SJCRH30 (cell line): Measurements from ENCODE around the gene CA12. TPM values are rescaled to one million over a fixed set of nuclear protein-coding genes. Genes with fewer than 3 reads are reported as not detected.
"Not testable (repeated sequence)": the region's sequence is repeated elsewhere in the genome, so short reads cannot be mapped to it uniquely, and the experiment has no call there.

Source experiments
- DNase-seq, 2 experiments: peaks; one replicate each; pipeline ENCODE4 v3.0.0-alpha.2; 2015 to 2020
- H3K27ac ChIP-seq: fragments of 250-450 bp; sonication (Bioruptor Pico); 2 replicates; pipeline ENCODE4 v1.5.1; 2020; ENCODE audit warnings: mild to moderate bottlenecking, moderate library complexity
- H3K27me3 ChIP-seq: fragments of 250-450 bp; sonication (Bioruptor Pico); 2 replicates; pipeline ENCODE4 v1.5.1; 2020; ENCODE audit warnings: mild to moderate bottlenecking, moderate library complexity
- H3K36me3 ChIP-seq: fragments of 250-450 bp; sonication (Bioruptor Pico); 2 replicates; pipeline ENCODE4 v1.5.1; 2020; ENCODE audit warnings: mild to moderate bottlenecking, moderate library complexity
- H3K4me1 ChIP-seq: fragments of 250-450 bp; sonication (Bioruptor Pico); 2 replicates; pipeline ENCODE4 v1.5.1; 2020; ENCODE audit warnings: mild to moderate bottlenecking, moderate library complexity
- H3K4me3 ChIP-seq: fragments of 250-450 bp; sonication (Bioruptor Pico); 2 replicates; pipeline ENCODE4 v1.5.1; 2020; ENCODE audit warnings: mild to moderate bottlenecking, moderate library complexity
- H3K9me3 ChIP-seq: fragments of 250-450 bp; sonication (Bioruptor Pico); replicated peaks from 2 replicates; pipeline ENCODE4 v1.5.1; 2020; ENCODE audit warnings: mild to moderate bottlenecking, moderate library complexity
- total RNA-seq: library from RNA; depleted of rRNA; stranded (reverse); fragments of >200 nt; shearing (Covaris generic); gene quantifications from 2 replicates; pipeline ENCODE4 v1.2.3, GENCODE V29; 2014

CA12 gene
- total RNA-seq, 1 experiment from 2014 or later: 0.57 TPM

GRCh38 chr15:63332367-63333124 is 49.1 kb downstream of the CA12 start:
- DNase-seq: no peak
- Histone ChIP-seq H3K4me1 (peaks cover 16% of the 10 kb centered on the region; the same call in 1 of the 2 replicates), H3K9me3 (no peaks in the 10 kb centered on the region), H3K36me3 (no peaks in the 10 kb centered on the region), H3K27me3 (no peaks in the 10 kb centered on the region), H3K27ac (no peak overlapping the region), H3K4me3 (no peak overlapping the region)

- Histone ChIP-seq H3K27me3 (no peaks in the 10 kb centered on the region), H3K36me3 (no peaks in the 10 kb centered on the region), H3K4me3 (no peak overlapping the region), H3K27ac (no peak overlapping the region), H3K9me3 (no peaks in the 10 kb centered on the region), H3K4me1 (peaks cover 16% of the 10 kb centered on the region; the same call in 1 of the 2 replicates)
- DNase-seq: no peak
These were observed 50.2 kb downstream of the CA12 start for GRCh38 chr15:63331456-63331855.

GRCh38 chr15:63330926-63331325 is 50.7 kb downstream of the CA12 start:
- no peak for DNase-seq
- Histone ChIP-seq H3K4me3 (no peak overlapping the region), H3K27ac (no peak overlapping the region), H3K9me3 (no peaks in the 10 kb centered on the region), H3K36me3 (no peaks in the 10 kb centered on the region), H3K4me1 (peaks cover 16% of the 10 kb centered on the region; the same call in 1 of the 2 replicates), H3K27me3 (no peaks in the 10 kb centered on the region)

GRCh38 chr15:63329567-63330350 is 51.9 kb downstream of the CA12 start:
- DNase-seq: peak; percentile 74 to 77
- Histone ChIP-seq H3K4me3 (no peak overlapping the region), H3K27ac (no peak overlapping the region), H3K4me1 (peaks cover 16% of the 10 kb centered on the region; the same call in 1 of the 2 replicates), H3K9me3 (no peaks in the 10 kb centered on the region), H3K36me3 (no peaks in the 10 kb centered on the region), H3K27me3 (no peaks in the 10 kb centered on the region)

- no peaks in the 10 kb centered on the region for H3K27me3 ChIP-seq
- no peak overlapping the region for H3K27ac ChIP-seq
- DNase-seq: no peak
- no peaks in the 10 kb centered on the region for H3K36me3 ChIP-seq
- no peaks in the 10 kb centered on the region for H3K9me3 ChIP-seq
- H3K4me3 ChIP-seq: no peak overlapping the region
- peaks cover 16% of the 10 kb centered on the region; the same call in 1 of the 2 replicates for H3K4me1 ChIP-seq
These were observed 53.8 kb downstream of the CA12 start for GRCh38 chr15:63327648-63328421.

GRCh38 chr15:63324770-63325169 is 56.9 kb downstream of the CA12 start:
- no peaks in the 10 kb centered on the region for H3K36me3 ChIP-seq
- H3K27ac ChIP-seq: no peak overlapping the region
- DNase-seq: no peak
- peaks cover 4% of the 10 kb centered on the region; the same call in 1 of the 2 replicates for H3K4me1 ChIP-seq
- no peaks in the 10 kb centered on the region for H3K27me3 ChIP-seq
- H3K4me3 ChIP-seq: no peak overlapping the region
- no peaks in the 10 kb centered on the region for H3K9me3 ChIP-seq

GRCh38 chr15:63323798-63324563 is 57.7 kb downstream of the CA12 start:
- H3K27me3 ChIP-seq: no peaks in the 10 kb centered on the region
- no peaks in the 10 kb centered on the region for H3K4me1 ChIP-seq
- no peak overlapping the region for H3K27ac ChIP-seq
- H3K4me3 ChIP-seq: no peak overlapping the region
- no peaks in the 10 kb centered on the region for H3K36me3 ChIP-seq
- no peaks in the 10 kb centered on the region for H3K9me3 ChIP-seq
- DNase-seq: no peak

GRCh38 chr15:63322541-63322940 is 59.1 kb downstream of the CA12 start:
- peak; percentile 46 to 63 for DNase-seq

GRCh38 chr15:63321462-63321861 is 60.2 kb downstream of the CA12 start:
- H3K9me3 ChIP-seq: no peaks in the 10 kb centered on the region
- H3K4me1 ChIP-seq: no peaks in the 10 kb centered on the region
- no peak for DNase-seq
- H3K4me3 ChIP-seq: no peak overlapping the region
- H3K36me3 ChIP-seq: no peaks in the 10 kb centered on the region
- H3K27ac ChIP-seq: no peak overlapping the region
- H3K27me3 ChIP-seq: no peaks in the 10 kb centered on the region

More at GRCh38 chr15:63322541-63322940, 59.1 kb downstream of the CA12 start:
- Histone ChIP-seq H3K27ac (no peak overlapping the region), H3K36me3 (no peaks in the 10 kb centered on the region), H3K4me1 (no peaks in the 10 kb centered on the region), H3K27me3 (no peaks in the 10 kb centered on the region), H3K9me3 (no peaks in the 10 kb centered on the region), H3K4me3 (no peak overlapping the region)

GRCh38 chr15:63320981-63321380 is 60.7 kb downstream of the CA12 start:
- not testable (repeated sequence) for H3K27me3 ChIP-seq, H3K9me3 ChIP-seq, DNase-seq, H3K4me3 ChIP-seq, H3K36me3 ChIP-seq, H3K27ac ChIP-seq, H3K4me1 ChIP-seq

GRCh38 chr15:63320446-63320845 is 61.2 kb downstream of the CA12 start:
- not testable (repeated sequence) for H3K4me3 ChIP-seq, H3K27me3 ChIP-seq, H3K27ac ChIP-seq, DNase-seq, H3K4me1 ChIP-seq, H3K36me3 ChIP-seq, H3K9me3 ChIP-seq

- no peaks in the 10 kb centered on the region for H3K9me3 ChIP-seq
- H3K36me3 ChIP-seq: no peaks in the 10 kb centered on the region
- H3K27ac ChIP-seq: no peak overlapping the region
- H3K4me1 ChIP-seq: no peaks in the 10 kb centered on the region
- no peaks in the 10 kb centered on the region for H3K27me3 ChIP-seq
- DNase-seq: no peak
- no peak overlapping the region for H3K4me3 ChIP-seq
These were observed 62.6 kb downstream of the CA12 start for GRCh38 chr15:63319065-63319464.

GRCh38 chr15:63318344-63318743 is 63.3 kb downstream of the CA12 start:
- Histone ChIP-seq H3K27ac (no peak overlapping the region), H3K4me1 (no peaks in the 10 kb centered on the region), H3K4me3 (no peak overlapping the region), H3K9me3 (no peaks in the 10 kb centered on the region), H3K27me3 (no peaks in the 10 kb centered on the region), H3K36me3 (no peaks in the 10 kb centered on the region)
- no peak for DNase-seq

GRCh38 chr15:63314409-63314808 is 67.2 kb downstream of the CA12 start:
- no peaks in the 10 kb centered on the region for H3K27me3 ChIP-seq
- H3K27ac ChIP-seq: no peak overlapping the region
- DNase-seq: no peak
- H3K4me3 ChIP-seq: no peak overlapping the region
- H3K36me3 ChIP-seq: no peaks in the 10 kb centered on the region
- H3K4me1 ChIP-seq: no peaks in the 10 kb centered on the region
- no peaks in the 10 kb centered on the region for H3K9me3 ChIP-seq
